K562 (cell line): ENCODE data around the gene DCST1. TPM values are rescaled to one million over a fixed set of nuclear protein-coding genes. Genes with fewer than 3 reads are reported as not detected.

Experiments used
- ATAC-seq: fragments of 200-7000 bp; cut with Tn5 transposase; 3 replicates; pipeline ENCODE4 v1.9.1; 2020; ENCODE audit warnings: moderate library complexity
- BruUV-seq: library from RNA; stranded (reverse); fragments of 400-500 nt; replicated peaks from 2 replicates; lab custom pipeline; 2021; lab: Mats Ljungman, UMichigan
- CTCF ChIA-PET: fragments of 300-600 bp; formaldehyde crosslinking; extraction: SDS; loops from one replicate; lab custom pipeline; 2021; ENCODE audit warnings: low intra/inter-chr PET ratio; lab: Yijun Ruan, JAX
- POLR2A ChIA-PET: fragments of 300-600, 350-650 bp; sonication (Branson Sonifier 250); formaldehyde crosslinking; extraction: SDS; loops from one replicate; lab custom pipeline; 2021; ENCODE audit warnings: antibody characterized with exemption, inconsistent platforms; lab: Yijun Ruan, JAX
- DNase-seq, 4 experiments: peaks; one replicate each; pipeline versions ENCODE4 v3.0.0 to v3.0.0-alpha.2; 2011 to 2018; ENCODE audit warnings: low spot score in 3 of 4, mixed read lengths in 3 of 4; ENCODE audit errors: extremely low read depth in 1 of 4
- FAIRE-seq: peaks from 2 replicates; lab custom pipeline; 2011; peaks lifted over from hg19 to GRCh38; lab: Jason Lieb, UNC
- H2AFZ ChIP-seq: 2 replicates; pipeline ENCODE4 v1.6.0; 2011; ENCODE audit warnings: low read depth, low read length, control low read depth, inconsistent platforms
- H3K27ac ChIP-seq: fragments of 200-600 bp; 3 replicates; pipeline ENCODE4 v1.8.0; 2011; ENCODE audit warnings: low read depth, mild to moderate bottlenecking, control low read depth, inconsistent platforms, low read length, moderate library complexity, mixed read lengths; ENCODE audit errors: extremely low read depth
- H3K27me3 ChIP-seq, 2 experiments: fragments of 300-600 bp in 1 of 2; 2 replicates in 1 of 2; 3 replicates in 1 of 2; pipeline versions ENCODE4 v1.6.0 to v1.8.0; 2011; ENCODE audit warnings: inconsistent platforms in 2 of 2, low read length in 2 of 2, mild to moderate bottlenecking in 1 of 2, mixed read lengths in 1 of 2, moderate library complexity in 1 of 2; ENCODE audit not compliant: control insufficient read depth in 2 of 2, insufficient read depth in 2 of 2
- H3K36me3 ChIP-seq: fragments of 300-600 bp; 3 replicates; pipeline ENCODE4 v1.8.0; 2011; ENCODE audit warnings: mild to moderate bottlenecking, low read length, inconsistent platforms; ENCODE audit not compliant: control insufficient read depth, insufficient read depth
- H3K4me1 ChIP-seq, 2 experiments: fragments of 200-600 bp in 1 of 2; replicated peaks in 1 of 2; 2 replicates in 1 of 2; 3 replicates in 1 of 2; pipeline versions ENCODE4 v1.5.1 to v1.8.0; 2011; ENCODE audit warnings: inconsistent platforms in 2 of 2, low read length in 2 of 2, mild to moderate bottlenecking in 1 of 2, mixed read lengths in 1 of 2, moderate library complexity in 1 of 2; ENCODE audit not compliant: control insufficient read depth in 2 of 2, insufficient read depth in 2 of 2
- H3K4me2 ChIP-seq: 2 replicates; pipeline ENCODE4 v1.6.1; 2011; ENCODE audit warnings: low read length, control low read depth, inconsistent platforms, mixed read lengths; ENCODE audit not compliant: insufficient read depth
- H3K4me3 ChIP-seq: fragments of 200-600 bp; sonication (generic), shearing (Covaris generic); 2 replicates; pipeline ENCODE4 v1.5.1; 2016; ENCODE audit warnings: control low read depth, inconsistent platforms
- H3K79me2 ChIP-seq: fragments of 200-600 bp; 3 replicates; pipeline ENCODE4 v1.8.0; 2011; ENCODE audit warnings: low read length, inconsistent platforms; ENCODE audit not compliant: control insufficient read depth, insufficient read depth
- H3K9ac ChIP-seq, 2 experiments: 2 replicates each; pipeline versions ENCODE4 v1.6.0 to v1.6.1; 2011; ENCODE audit warnings: low read depth in 2 of 2, low read length in 2 of 2, control low read depth in 1 of 2, inconsistent platforms in 1 of 2, mild to moderate bottlenecking in 1 of 2, mixed read lengths in 1 of 2; ENCODE audit not compliant: insufficient read depth in 1 of 2
- H3K9me1 ChIP-seq: one replicate; pipeline ENCODE4 v1.6.0; 2011; ENCODE audit warnings: inconsistent platforms, mild to moderate bottlenecking, low read length, moderate library complexity; ENCODE audit not compliant: control insufficient read depth, insufficient read depth
- H3K9me3 ChIP-seq: replicated peaks from 2 replicates; pipeline ENCODE4 v1.5.1; 2011; ENCODE audit warnings: low read depth, low read length, inconsistent platforms; ENCODE audit not compliant: control insufficient read depth, insufficient read depth
- H4K20me1 ChIP-seq: replicated peaks from 2 replicates; pipeline ENCODE4 v1.6.1; 2011; ENCODE audit warnings: low read length, inconsistent platforms, mixed read lengths; ENCODE audit not compliant: control insufficient read depth, insufficient read depth
- CBFB ChIP-seq: sonication (generic); formaldehyde crosslinking; IDR thresholded peaks from 2 replicates; pipeline ENCODE4 v1.4.0; 2020; ENCODE audit warnings: mild to moderate bottlenecking, missing genetic modification reagents
- CBX3 ChIP-seq, 2 experiments: IDR thresholded peaks; 1 replicate in 1 of 2; 2 replicates in 1 of 2; pipeline ENCODE4 v1.6.1; 2012; ENCODE audit warnings: inconsistent platforms in 2 of 2, low read length in 2 of 2, borderline replicate concordance in 1 of 2, control low read depth in 1 of 2
- CXXC5 ChIP-seq: fragments of 250-450 bp; sonication (Bioruptor Pico); IDR thresholded peaks from 2 replicates; pipeline ENCODE4 v1.8.0; 2022; ENCODE audit warnings: inconsistent platforms, mild to moderate bottlenecking, moderate library complexity
- E2F3 ChIP-seq: fragments of 250-450 bp; sonication (Bioruptor Pico); IDR thresholded peaks from 2 replicates; pipeline ENCODE4 v1.4.0; 2020; ENCODE audit warnings: mild to moderate bottlenecking
- FIP1L1 ChIP-seq: fragments of 200-400 bp; formaldehyde crosslinking; IDR thresholded peaks from 2 replicates; pipeline ENCODE4 v1.6.1; 2018; ENCODE audit warnings: mild to moderate bottlenecking, low read depth, low read length; ENCODE audit not compliant: poor library complexity, severe bottlenecking
- FOXA1 ChIP-seq: fragments of 450-650 bp; IDR thresholded peaks from 2 replicates; pipeline ENCODE4 v1.6.1; 2016; ENCODE audit warnings: mild to moderate bottlenecking, borderline replicate concordance
- FOXP1 ChIP-seq: sonication (generic); formaldehyde crosslinking; IDR thresholded peaks from 2 replicates; pipeline ENCODE4 v1.8.0; 2022; ENCODE audit warnings: mild to moderate bottlenecking, missing genetic modification reagents
- GABPA ChIP-seq: fragments of 200-800 bp; sonication (Bioruptor generic); conservative IDR thresholded peaks from 2 replicates; pipeline ENCODE4 v1.6.1; 2016; ENCODE audit warnings: low read depth, missing genetic modification characterization, missing compliant biosample characterization
- MAX ChIP-seq: sonication (generic); formaldehyde crosslinking; IDR thresholded peaks from 2 replicates; pipeline ENCODE4 v1.9.0; 2022; ENCODE audit warnings: mild to moderate bottlenecking, missing genetic modification reagents
- MAZ ChIP-seq, 2 experiments: fragments of 450-650 bp in 1 of 2; sonication (generic) in 1 of 2; formaldehyde crosslinking; IDR thresholded peaks in 1 of 2; conservative IDR thresholded peaks in 1 of 2; 2 replicates each; pipeline versions ENCODE4 v1.4.0 to v1.5.0; 2020; ENCODE audit warnings: mild to moderate bottlenecking in 1 of 2, missing genetic modification reagents in 1 of 2
- RB1 ChIP-seq: fragments of 450-650 bp; IDR thresholded peaks from 2 replicates; pipeline ENCODE4 v1.6.1; 2017; ENCODE audit warnings: low read depth, mild to moderate bottlenecking
- RCOR1 ChIP-seq, 2 experiments: IDR thresholded peaks; 2 replicates each; pipeline ENCODE4 v1.6.1; 2012; ENCODE audit warnings: low read depth in 2 of 2, low read length in 2 of 2, borderline replicate concordance in 1 of 2, improper control_type of control experiment in 1 of 2
- SIRT6 ChIP-seq: IDR thresholded peaks from one replicate; pipeline ENCODE4 v1.6.1; 2012; ENCODE audit warnings: low read depth, mild to moderate bottlenecking, control low read depth, inconsistent platforms, low read length, moderate library complexity
- STAT5A ChIP-seq: IDR thresholded peaks from 2 replicates; pipeline ENCODE4 v1.6.1; 2012; ENCODE audit warnings: low read length, inconsistent platforms, borderline replicate concordance
- ZNF23 ChIP-seq: fragments of 250-450 bp; sonication (Bioruptor Pico); IDR thresholded peaks from 2 replicates; pipeline ENCODE4 v1.4.0; 2020; ENCODE audit warnings: mild to moderate bottlenecking
- ZNF384 ChIP-seq: IDR thresholded peaks from 2 replicates; pipeline ENCODE4 v1.6.1; 2012; ENCODE audit warnings: low read depth, low read length, improper control_type of control experiment
- WGBS: fragments of 100-300 bp; shearing (Covaris generic); methylation state at CpG from one replicate; pipeline ENCODE4 v1.1.6; 2016; ENCODE audit warnings: low coverage, mixed read lengths; ENCODE audit not compliant: insufficient coverage; ENCODE audit errors: missing lambda C conversion rate; 5-methylcytosine and 5-hydroxymethylcytosine counted together
- in situ Hi-C: fragments of 300-500 bp; cut with MboI; formaldehyde crosslinking; loops from 4 replicates; pipeline ENCODE4 v1.15.0; 2018; ENCODE audit warnings: inconsistent platforms, mixed read lengths
- intact Hi-C: fragments of 100-400 bp; cut with micrococcal nuclease; formaldehyde crosslinking; loops from 2 replicates; pipeline ENCODE4 v1.14.2; 2022
- polyA plus RNA-seq, 8 experiments: library from polyadenylated mRNA; depleted of rRNA in 4 of 8; stranded (reverse) in 5 of 8; unstranded in 3 of 8; fragments of >200 nt; fragmentation: Nextera tagmentation in 2 of 8; fragmentation: Illumina TruSeq in 1 of 8; extraction: Ambion mirVana in 2 of 8; extraction: Trizol in 1 of 8; gene quantifications; 2 replicates each; pipeline versions ENCODE4 v1.2.1 to v1.2.3, GENCODE V29; 2011 to 2014; ENCODE audit warnings: inconsistent platforms in 1 of 8, missing spikeins in 1 of 8
- total RNA-seq, 7 experiments: library from RNA; depleted of rRNA in 6 of 7; stranded (reverse); fragments of >200 nt in 6 of 7; fragmentation: Illumina TruSeq in 2 of 7; extraction: Trizol in 2 of 7; gene quantifications; 2 replicates each; pipeline versions ENCODE4 v1.2.1 to v1.2.3, GENCODE V29; 2011 to 2021; ENCODE audit warnings: low replicate concordance in 1 of 7
- TF ChIP-seq, protein P1 (sequence below): fragments of 200-800 bp; sonication (Bioruptor generic); IDR thresholded peaks from 2 replicates; pipeline ENCODE4 v1.6.1; 2017; ENCODE audit warnings: missing genetic modification characterization, missing compliant biosample characterization

Gene DCST1
- total and polyA plus RNA-seq, 9 of the 15 experiments (the other 6 are each of a cell fraction or from before 2014, with no cell fraction given): not detected

DNA sequence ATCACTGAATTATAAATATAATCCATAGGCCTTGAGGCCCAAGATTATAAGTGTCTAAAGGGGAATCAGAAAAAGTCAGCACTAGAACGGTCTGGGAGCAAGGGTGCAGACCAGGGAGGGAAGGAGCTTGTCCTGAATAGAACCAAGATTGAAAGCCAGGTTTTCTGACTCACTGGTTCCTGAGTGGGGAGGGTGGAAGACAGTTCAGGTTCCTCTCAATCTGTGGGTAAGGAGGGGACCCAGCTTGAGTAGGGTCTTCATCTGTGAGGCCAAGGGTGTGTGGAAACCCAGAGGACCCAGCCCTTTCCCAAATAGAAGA, 39.4 kb upstream of the DCST1 start:
- peaks cover 40 to 44% of the 10 kb centered on the region in 2 experiments for H3K4me1 ChIP-seq
- no peak overlapping the region for H3K4me3 ChIP-seq
- ChIA-PET CTCF (no interaction called here), POLR2A (interaction anchor here (0.6 to 8.2 kb wide), 14 partner anchors 10 to 125 kb away, joined by 3 to 80 read pairs (median 6); partner anchors contain the start of genes ADAM15, CKS1B, FLAD1 and PBXIP1)
- FAIRE-seq: no peak
- H3K27me3 ChIP-seq: no peaks in the 10 kb centered on the region
- H3K9me1 ChIP-seq: peaks cover 6% of the 10 kb centered on the region
- peak; percentile 16; the same call in 2 of the 3 replicates for ATAC-seq
- H3K27ac ChIP-seq: peak overlapping the region; percentile 73
- DNase-seq: no peak
- no TSS peak for BruUV-seq
- in situ Hi-C loops (no loop called here), intact Hi-C loops (loop anchor here (2.0 kb wide), 1 partner anchor 39 kb away; no protein-coding TSS in a partner anchor)
- H3K4me2 ChIP-seq: peak overlapping the region; percentile 47; the same call in 1 of the 2 replicates
- H4K20me1 ChIP-seq: no peaks in the 10 kb centered on the region
- H3K36me3 ChIP-seq: peaks cover 24% of the 10 kb centered on the region; the same call in 2 of the 3 replicates
- WGBS: 13% methylated on average over 1 of the region's 1 CpG
- peaks cover 6% of the 10 kb centered on the region; the same call in 2 of the 3 replicates for H3K79me2 ChIP-seq
- H2AFZ ChIP-seq: peak overlapping the region; percentile 47; the same call in 1 of the 2 replicates
- H3K9me3 ChIP-seq: no peaks in the 10 kb centered on the region
- peak overlapping the region; percentile 19 to 71; a peak in 3 of 4 replicates for H3K9ac ChIP-seq
- TF ChIP-seq FOXA1 (no peak), FOXP1 (CRISPR knock-in tag) (no peak), MAZ (CRISPR knock-in tag; conservative IDR thresholded peaks at IDR 0.05 in 1 of 2, IDR thresholded peaks at IDR 0.05 in 1 of 2) (no peak), FIP1L1 (no peak), CXXC5 (no peak), STAT5A (no peak), ZNF384 (no peak), ZNF23 (no peak), CBX3 (IDR thresholded peaks at IDR 0.05; ENCODE audit: borderline replicate concordance in 1 of 2, low read length in 2 of 2) (no peak), RCOR1 (IDR thresholded peaks at IDR 0.05; ENCODE audit: borderline replicate concordance in 1 of 2, low read depth in 2 of 2, low read length in 2 of 2) (no peak), MAX (CRISPR knock-in tag) (peak; percentile 7; the same call in 1 of the 2 replicates), CBFB (no peak), RB1 (no peak), E2F3 (no peak), SIRT6 (no peak), GABPA (tag) (no peak)
- TF ChIP-seq, protein P1, sequence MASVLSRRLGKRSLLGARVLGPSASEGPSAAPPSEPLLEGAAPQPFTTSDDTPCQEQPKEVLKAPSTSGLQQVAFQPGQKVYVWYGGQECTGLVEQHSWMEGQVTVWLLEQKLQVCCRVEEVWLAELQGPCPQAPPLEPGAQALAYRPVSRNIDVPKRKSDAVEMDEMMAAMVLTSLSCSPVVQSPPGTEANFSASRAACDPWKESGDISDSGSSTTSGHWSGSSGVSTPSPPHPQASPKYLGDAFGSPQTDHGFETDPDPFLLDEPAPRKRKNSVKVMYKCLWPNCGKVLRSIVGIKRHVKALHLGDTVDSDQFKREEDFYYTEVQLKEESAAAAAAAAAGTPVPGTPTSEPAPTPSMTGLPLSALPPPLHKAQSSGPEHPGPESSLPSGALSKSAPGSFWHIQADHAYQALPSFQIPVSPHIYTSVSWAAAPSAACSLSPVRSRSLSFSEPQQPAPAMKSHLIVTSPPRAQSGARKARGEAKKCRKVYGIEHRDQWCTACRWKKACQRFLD: 0 out of 2 replicates have a peak, but pooled peaks have one; percentile 9
